ENCODE measurements around the gene DBNDD1. TPM values are rescaled to one million over a fixed set of nuclear protein-coding genes. Genes with fewer than 3 reads are reported as not detected.

Gene DBNDD1
- total and polyA plus RNA-seq, 2 experiments from 2014 or later = 5.5 to 18.2 TPM

- no peak for TF ChIP-seq EZH2 (IDR thresholded peaks at IDR 0.05; ENCODE audit: borderline replicate concordance)
- H3K27me3 ChIP-seq = no peaks in the 10 kb centered on the region
- H3K36me3 ChIP-seq (replicated peaks; ENCODE audit: insufficient read depth, low read depth) = no peaks in the 10 kb centered on the region
- H3K4me1 ChIP-seq (ENCODE audit: insufficient read depth) = no peaks in the 10 kb centered on the region
- no peaks in the 10 kb centered on the region for H4K20me1 ChIP-seq (ENCODE audit: insufficient read depth, poor library complexity, severe bottlenecking)
- H3K4me2 ChIP-seq = no peak overlapping the region
- H3K4me3 ChIP-seq = no peak overlapping the region
- no peaks in the 10 kb centered on the region for H3K79me2 ChIP-seq
- no peaks in the 10 kb centered on the region for H3K9me2 ChIP-seq (replicated peaks; ENCODE audit: insufficient read depth)
- WGBS (ENCODE audit: low lambda C conversion rate, missing lambda C conversion rate) = over 99% methylated on average over 16 of the region's 23 CpGs
- H2AFZ ChIP-seq = no peak overlapping the region
- H3K27ac ChIP-seq = no peak overlapping the region
- H3K9me3 ChIP-seq (ENCODE audit: low read depth) = no peaks in the 10 kb centered on the region
- no peak for DNase-seq (ENCODE audit: low spot score)
These were observed 57.3 kb downstream of the DBNDD1 start for GRCh38 chr16:89961920-89962319.

GRCh38 chr16:89960966-89961365 lies 58.3 kb downstream of the DBNDD1 start:
- no peak overlapping the region for H3K4me3 ChIP-seq
- no peaks in the 10 kb centered on the region for H3K4me1 ChIP-seq (ENCODE audit: insufficient read depth)
- no peaks in the 10 kb centered on the region for H4K20me1 ChIP-seq (ENCODE audit: insufficient read depth, poor library complexity, severe bottlenecking)
- no peaks in the 10 kb centered on the region for H3K79me2 ChIP-seq
- no peaks in the 10 kb centered on the region for H3K27me3 ChIP-seq
- no peak overlapping the region for H3K27ac ChIP-seq
- H3K9me3 ChIP-seq (ENCODE audit: low read depth) = no peaks in the 10 kb centered on the region
- no peak overlapping the region for H3K4me2 ChIP-seq
- 96% methylated on average over 13 of the region's 13 CpGs for WGBS (ENCODE audit: low lambda C conversion rate, missing lambda C conversion rate)
- H2AFZ ChIP-seq = no peak overlapping the region
- no peak for DNase-seq (ENCODE audit: low spot score)
- no peaks in the 10 kb centered on the region for H3K9me2 ChIP-seq (replicated peaks; ENCODE audit: insufficient read depth)
- no peaks in the 10 kb centered on the region for H3K36me3 ChIP-seq (replicated peaks; ENCODE audit: insufficient read depth, low read depth)
- TF ChIP-seq EZH2 (IDR thresholded peaks at IDR 0.05; ENCODE audit: borderline replicate concordance) = no peak
- no peak for TF ChIP-seq CTCF (IDR thresholded peaks at IDR 0.05; ENCODE audit: poor library complexity)
- TF ChIP-seq EZH2phosphoT487 (IDR thresholded peaks at IDR 0.05; ENCODE audit: low read depth, severe bottlenecking, unreplicated experiment) = no peak

GRCh38 chr16:89958596-89958995 lies 60.7 kb downstream of the DBNDD1 start:
- DNase-seq (ENCODE audit: low spot score) = no peak
- WGBS (ENCODE audit: low lambda C conversion rate, missing lambda C conversion rate) = 99% methylated on average over 10 of the region's 10 CpGs
- no peaks in the 10 kb centered on the region for H3K36me3 ChIP-seq (replicated peaks; ENCODE audit: insufficient read depth, low read depth)

GRCh38 chr16:89958068-89958467 lies 61.2 kb downstream of the DBNDD1 start:
- H3K27ac ChIP-seq = no peak overlapping the region
- no peaks in the 10 kb centered on the region for H3K36me3 ChIP-seq (replicated peaks; ENCODE audit: insufficient read depth, low read depth)
- 93% methylated on average over 7 of the region's 7 CpGs for WGBS (ENCODE audit: low lambda C conversion rate, missing lambda C conversion rate)
- no peak overlapping the region for H3K4me3 ChIP-seq
- H3K9me3 ChIP-seq (ENCODE audit: low read depth) = no peaks in the 10 kb centered on the region
- no peaks in the 10 kb centered on the region for H3K27me3 ChIP-seq
- no peaks in the 10 kb centered on the region for H3K9me2 ChIP-seq (replicated peaks; ENCODE audit: insufficient read depth)
- H4K20me1 ChIP-seq (ENCODE audit: insufficient read depth, poor library complexity, severe bottlenecking) = no peaks in the 10 kb centered on the region
- no peak for DNase-seq (ENCODE audit: low spot score)
- no peak overlapping the region for H2AFZ ChIP-seq
- no peaks in the 10 kb centered on the region for H3K79me2 ChIP-seq
- no peak overlapping the region for H3K4me2 ChIP-seq
- TF ChIP-seq EZH2 (IDR thresholded peaks at IDR 0.05; ENCODE audit: borderline replicate concordance) = no peak
- TF ChIP-seq EZH2phosphoT487 (IDR thresholded peaks at IDR 0.05; ENCODE audit: low read depth, severe bottlenecking, unreplicated experiment) = no peak
- no peak for TF ChIP-seq CTCF (IDR thresholded peaks at IDR 0.05; ENCODE audit: poor library complexity)
- no peaks in the 10 kb centered on the region for H3K4me1 ChIP-seq (ENCODE audit: insufficient read depth)

More at GRCh38 chr16:89958596-89958995, 60.7 kb downstream of the DBNDD1 start:
- Histone ChIP-seq H3K9me2 (replicated peaks; ENCODE audit: insufficient read depth) (no peaks in the 10 kb centered on the region), H3K9me3 (ENCODE audit: low read depth) (no peaks in the 10 kb centered on the region), H4K20me1 (ENCODE audit: insufficient read depth, poor library complexity, severe bottlenecking) (no peaks in the 10 kb centered on the region), H3K27me3 (no peaks in the 10 kb centered on the region), H3K79me2 (no peaks in the 10 kb centered on the region), H2AFZ (no peak overlapping the region), H3K4me2 (no peak overlapping the region), H3K4me1 (ENCODE audit: insufficient read depth) (no peaks in the 10 kb centered on the region), H3K4me3 (no peak overlapping the region), H3K27ac (no peak overlapping the region)
- no peak for TF ChIP-seq EZH2phosphoT487 (IDR thresholded peaks at IDR 0.05; ENCODE audit: low read depth, severe bottlenecking, unreplicated experiment)
- TF ChIP-seq EZH2 (IDR thresholded peaks at IDR 0.05; ENCODE audit: borderline replicate concordance) = no peak
- no peak for TF ChIP-seq CTCF (IDR thresholded peaks at IDR 0.05; ENCODE audit: poor library complexity)

Data from hepatocyte (in vitro differentiated cells).